ENCODE measurements around the gene STK10. TPM values are rescaled to one million over a fixed set of nuclear protein-coding genes. Genes with fewer than 3 reads are reported as not detected.

STK10 gene
- total and polyA plus RNA-seq, 9 of the 15 experiments (the other 6 are each of a cell fraction or from before 2014, with no cell fraction given) = 0.30 to 6.7 (median 2.4) TPM

- Histone ChIP-seq H3K79me2 (ENCODE audit: control insufficient read depth, insufficient read depth, low read length) (no peaks in the 10 kb centered on the region), H3K4me1 (replicated peaks in 1 of 2; ENCODE audit: control insufficient read depth in 2 of 2, insufficient read depth in 2 of 2, low read length in 2 of 2) (no peaks in the 10 kb centered on the region; a peak in 2 of 5 replicates), H3K27ac (ENCODE audit: extremely low read depth, low read depth, low read length) (no peak overlapping the region), H3K4me3 (no peak overlapping the region), H3K27me3 (ENCODE audit: control insufficient read depth in 2 of 2, insufficient read depth in 2 of 2, low read length in 2 of 2) (peaks cover 2 to 16% of the 10 kb centered on the region in 2 experiments; a peak in 2 of 5 replicates), H3K36me3 (ENCODE audit: control insufficient read depth, insufficient read depth, low read length) (no peaks in the 10 kb centered on the region), H3K9me3 (replicated peaks; ENCODE audit: control insufficient read depth, insufficient read depth, low read depth, low read length) (no peaks in the 10 kb centered on the region), H3K9ac (ENCODE audit: insufficient read depth in 1 of 2, low read depth in 2 of 2, low read length in 2 of 2) (no peak overlapping the region), H2AFZ (ENCODE audit: low read depth, low read length) (no peak overlapping the region), H3K4me2 (ENCODE audit: insufficient read depth, low read length) (no peak overlapping the region), H3K9me1 (ENCODE audit: control insufficient read depth, insufficient read depth, low read length) (no peaks in the 10 kb centered on the region), H4K20me1 (replicated peaks; ENCODE audit: control insufficient read depth, insufficient read depth, low read length) (no peaks in the 10 kb centered on the region)
- in situ Hi-C loops (cut with MboI) = no loop called here
- intact Hi-C loops (cut with micrococcal nuclease) = no loop called here
- ChIA-PET POLR2A (interaction anchor here (0.9 to 1.3 kb wide), 2 partner anchors 11 to 105 kb away, joined by 3 read pairs; no protein-coding TSS in a partner anchor), CTCF (ENCODE audit: low intra/inter-chr PET ratio) (no interaction called here)
- DNase-seq (ENCODE audit: extremely low read depth in 1 of 4, low spot score in 3 of 4) (no peak), FAIRE-seq (no peak), ATAC-seq (no peak)
- no peak for TF ChIP-seq CLOCK (CRISPR knock-in tag; IDR thresholded peaks at IDR 0.05; ENCODE audit: borderline replicate concordance)
- TF ChIP-seq, protein P1, sequence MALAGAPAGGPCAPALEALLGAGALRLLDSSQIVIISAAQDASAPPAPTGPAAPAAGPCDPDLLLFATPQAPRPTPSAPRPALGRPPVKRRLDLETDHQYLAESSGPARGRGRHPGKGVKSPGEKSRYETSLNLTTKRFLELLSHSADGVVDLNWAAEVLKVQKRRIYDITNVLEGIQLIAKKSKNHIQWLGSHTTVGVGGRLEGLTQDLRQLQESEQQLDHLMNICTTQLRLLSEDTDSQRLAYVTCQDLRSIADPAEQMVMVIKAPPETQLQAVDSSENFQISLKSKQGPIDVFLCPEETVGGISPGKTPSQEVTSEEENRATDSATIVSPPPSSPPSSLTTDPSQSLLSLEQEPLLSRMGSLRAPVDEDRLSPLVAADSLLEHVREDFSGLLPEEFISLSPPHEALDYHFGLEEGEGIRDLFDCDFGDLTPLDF (CRISPR knock-in tag; IDR thresholded peaks at IDR 0.05) = no peak
- TF ChIP-seq ZNF589 (CRISPR knock-in tag; IDR thresholded peaks at IDR 0.05; ENCODE audit: low read depth) = no peak
- TF ChIP-seq, protein P2, sequence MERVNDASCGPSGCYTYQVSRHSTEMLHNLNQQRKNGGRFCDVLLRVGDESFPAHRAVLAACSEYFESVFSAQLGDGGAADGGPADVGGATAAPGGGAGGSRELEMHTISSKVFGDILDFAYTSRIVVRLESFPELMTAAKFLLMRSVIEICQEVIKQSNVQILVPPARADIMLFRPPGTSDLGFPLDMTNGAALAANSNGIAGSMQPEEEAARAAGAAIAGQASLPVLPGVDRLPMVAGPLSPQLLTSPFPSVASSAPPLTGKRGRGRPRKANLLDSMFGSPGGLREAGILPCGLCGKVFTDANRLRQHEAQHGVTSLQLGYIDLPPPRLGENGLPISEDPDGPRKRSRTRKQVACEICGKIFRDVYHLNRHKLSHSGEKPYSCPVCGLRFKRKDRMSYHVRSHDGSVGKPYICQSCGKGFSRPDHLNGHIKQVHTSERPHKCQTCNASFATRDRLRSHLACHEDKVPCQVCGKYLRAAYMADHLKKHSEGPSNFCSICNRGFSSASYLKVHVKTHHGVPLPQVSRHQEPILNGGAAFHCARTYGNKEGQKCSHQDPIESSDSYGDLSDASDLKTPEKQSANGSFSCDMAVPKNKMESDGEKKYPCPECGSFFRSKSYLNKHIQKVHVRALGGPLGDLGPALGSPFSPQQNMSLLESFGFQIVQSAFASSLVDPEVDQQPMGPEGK (CRISPR knock-in tag; IDR thresholded peaks at IDR 0.05; ENCODE audit: borderline replicate concordance) = no peak
- no peak for TF ChIP-seq ZNF184 (CRISPR knock-in tag; IDR thresholded peaks at IDR 0.05)
- no peak for TF ChIP-seq NCOA4 (IDR thresholded peaks at IDR 0.05; ENCODE audit: partially characterized antibody)
- TF ChIP-seq ZBED1 (IDR thresholded peaks at IDR 0.05) = no peak
- TF ChIP-seq DNMT1 (IDR thresholded peaks at IDR 0.05) = no peak
- no peak for TF ChIP-seq SMAD4 (CRISPR knock-in tag; conservative IDR thresholded peaks at IDR 0.05)
- WGBS (ENCODE audit: insufficient coverage, low coverage, missing lambda C conversion rate) = 50% methylated on average over 14 of the region's 14 CpGs
- BruUV-seq (replicated peaks) = no TSS peak
Measured at GRCh38 chr5:172082180-172082579, 105.8 kb downstream of the STK10 start.
